Measurements from ENCODE around the gene TTLL9.

TTLL9 gene

GRCh38 chr20:31984981-31985471, 114.6 kb downstream of the TTLL9 start:
- DNase-seq (ENCODE audit: low spot score): no peak

- no peak for DNase-seq (ENCODE audit: low spot score)
Measured at GRCh38 chr20:31987744-31988143, 117.3 kb downstream of the TTLL9 start.

GRCh38 chr20:31988430-31989015, 118.1 kb downstream of the TTLL9 start:
- DNase-seq (ENCODE audit: low spot score): no peak

- no peak for DNase-seq (ENCODE audit: low spot score)
Measured at GRCh38 chr20:31989030-31989645, 118.7 kb downstream of the TTLL9 start.

- DNase-seq (ENCODE audit: low spot score): no peak
Measured at GRCh38 chr20:31990641-31991338, 120.4 kb downstream of the TTLL9 start.

GRCh38 chr20:31991339-31991705, 120.9 kb downstream of the TTLL9 start:
- no peak for DNase-seq (ENCODE audit: low spot score)

GRCh38 chr20:31992086-31992485, 121.7 kb downstream of the TTLL9 start:
- DNase-seq (ENCODE audit: low spot score): no peak
